Nephron progenitor cell (in vitro differentiated cells): ENCODE results near the gene LCT.

Experiments used
- DNase-seq: peaks from one replicate; pipeline ENCODE4 v3.0.0; 2021
- H3K27ac Mint-ChIP-seq: 2 replicates; pipeline ENCODE4 v1.8.0; 2021; ENCODE audit warnings: mild to moderate bottlenecking, moderate library complexity, mixed read lengths
- H3K27me3 Mint-ChIP-seq: 2 replicates; pipeline ENCODE4 v1.8.0; 2021; ENCODE audit warnings: mild to moderate bottlenecking, low read depth, mixed read lengths; ENCODE audit not compliant: poor library complexity
- H3K36me3 Mint-ChIP-seq: 2 replicates; pipeline ENCODE4 v1.8.0; 2021; ENCODE audit warnings: low read depth, mixed read lengths
- H3K4me1 Mint-ChIP-seq: 2 replicates; pipeline ENCODE4 v1.8.0; 2021; ENCODE audit warnings: mixed read lengths
- H3K4me3 Mint-ChIP-seq: 2 replicates; pipeline ENCODE4 v1.8.0; 2021; ENCODE audit warnings: mild to moderate bottlenecking, moderate library complexity, mixed read lengths
- H3K9me3 Mint-ChIP-seq: 2 replicates; pipeline ENCODE4 v1.8.0; 2021; ENCODE audit warnings: mild to moderate bottlenecking, moderate library complexity, mixed read lengths
- TF ChIP-seq, protein P1 (sequence below): fragments of 200-600 bp; sonication (generic); IDR thresholded peaks from 2 replicates; pipeline ENCODE4 v1.5.0; 2021; ENCODE audit warnings: antibody characterized with exemption

LCT gene

DNA sequence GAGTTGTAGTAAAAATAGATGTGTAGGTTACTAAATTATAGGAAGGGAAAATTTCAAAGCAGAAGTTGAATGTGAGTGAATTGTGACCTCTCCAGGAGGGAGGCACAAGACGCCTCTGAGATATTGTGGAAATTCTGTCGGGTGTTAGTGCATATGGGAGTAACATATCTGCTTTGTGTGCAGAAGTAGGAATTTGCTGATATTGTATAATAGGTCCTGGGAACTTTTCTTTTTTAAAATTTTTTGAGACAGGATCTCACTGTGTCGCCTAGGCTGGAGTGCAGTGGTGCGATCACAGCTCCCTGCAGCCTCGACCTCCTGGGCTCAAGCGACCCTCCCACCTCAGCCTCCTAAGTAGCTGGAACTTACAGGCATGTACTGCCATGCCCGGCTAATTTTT is 60.6 kb downstream of the LCT start:
- no peak for DNase-seq
- Mint-ChIP-seq H3K4me3 (no peak overlapping the region), H3K9me3 (no peaks in the 10 kb centered on the region), H3K27me3 (no peaks in the 10 kb centered on the region), H3K4me1 (no peaks in the 10 kb centered on the region), H3K27ac (no peak overlapping the region), H3K36me3 (peaks cover 88% of the 10 kb centered on the region)
- TF ChIP-seq, protein P1, sequence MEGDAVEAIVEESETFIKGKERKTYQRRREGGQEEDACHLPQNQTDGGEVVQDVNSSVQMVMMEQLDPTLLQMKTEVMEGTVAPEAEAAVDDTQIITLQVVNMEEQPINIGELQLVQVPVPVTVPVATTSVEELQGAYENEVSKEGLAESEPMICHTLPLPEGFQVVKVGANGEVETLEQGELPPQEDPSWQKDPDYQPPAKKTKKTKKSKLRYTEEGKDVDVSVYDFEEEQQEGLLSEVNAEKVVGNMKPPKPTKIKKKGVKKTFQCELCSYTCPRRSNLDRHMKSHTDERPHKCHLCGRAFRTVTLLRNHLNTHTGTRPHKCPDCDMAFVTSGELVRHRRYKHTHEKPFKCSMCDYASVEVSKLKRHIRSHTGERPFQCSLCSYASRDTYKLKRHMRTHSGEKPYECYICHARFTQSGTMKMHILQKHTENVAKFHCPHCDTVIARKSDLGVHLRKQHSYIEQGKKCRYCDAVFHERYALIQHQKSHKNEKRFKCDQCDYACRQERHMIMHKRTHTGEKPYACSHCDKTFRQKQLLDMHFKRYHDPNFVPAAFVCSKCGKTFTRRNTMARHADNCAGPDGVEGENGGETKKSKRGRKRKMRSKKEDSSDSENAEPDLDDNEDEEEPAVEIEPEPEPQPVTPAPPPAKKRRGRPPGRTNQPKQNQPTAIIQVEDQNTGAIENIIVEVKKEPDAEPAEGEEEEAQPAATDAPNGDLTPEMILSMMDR: no peak

DNA sequence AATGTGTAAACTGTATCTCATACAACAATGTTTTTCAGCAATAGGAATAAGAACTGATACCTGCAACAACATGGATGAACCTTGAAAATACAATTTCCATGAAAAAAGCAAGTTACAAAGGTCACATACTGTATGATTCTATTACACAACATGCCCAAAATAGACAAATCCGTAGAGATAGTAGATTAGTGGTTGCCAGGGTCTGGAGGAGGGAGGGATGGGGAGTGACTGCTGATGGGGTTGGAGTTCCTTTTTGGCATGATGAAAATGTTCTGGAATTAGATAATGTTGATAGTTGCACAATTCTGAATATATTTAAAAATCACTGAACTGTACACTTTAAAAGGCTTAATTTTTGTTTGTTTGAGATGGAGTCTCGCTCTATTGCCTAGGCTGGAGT is 61.6 kb downstream of the LCT start:
- Mint-ChIP-seq H3K4me1 (no peaks in the 10 kb centered on the region), H3K4me3 (no peak overlapping the region), H3K36me3 (peaks cover 91% of the 10 kb centered on the region), H3K27me3 (no peaks in the 10 kb centered on the region), H3K9me3 (no peaks in the 10 kb centered on the region), H3K27ac (no peak overlapping the region)
- DNase-seq: no peak
- TF ChIP-seq, protein P1: no peak

DNA sequence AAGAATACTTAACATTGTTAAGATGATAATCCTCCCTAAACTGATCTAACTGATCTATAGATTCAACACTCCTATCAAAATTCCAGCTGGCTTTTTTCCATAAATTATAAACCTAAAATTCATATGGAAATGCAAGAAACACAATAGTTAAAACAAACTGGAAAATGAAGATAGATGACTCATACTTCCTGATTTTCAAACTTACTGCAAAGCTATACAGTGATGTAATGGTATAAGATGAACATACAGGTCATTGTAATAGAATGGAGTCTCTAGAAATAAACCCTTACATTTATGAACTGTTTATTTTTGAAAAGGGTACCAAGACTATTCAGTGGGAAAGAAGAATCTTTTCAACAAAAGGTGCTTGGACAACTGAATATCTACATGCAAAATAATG is 63.1 kb downstream of the LCT start:
- Mint-ChIP-seq H3K36me3 (peaks cover 94% of the 10 kb centered on the region), H3K27me3 (no peaks in the 10 kb centered on the region), H3K9me3 (no peaks in the 10 kb centered on the region), H3K27ac (no peak overlapping the region), H3K4me1 (no peaks in the 10 kb centered on the region), H3K4me3 (no peak overlapping the region)
- TF ChIP-seq, protein P1: no peak
- DNase-seq: no peak

DNA sequence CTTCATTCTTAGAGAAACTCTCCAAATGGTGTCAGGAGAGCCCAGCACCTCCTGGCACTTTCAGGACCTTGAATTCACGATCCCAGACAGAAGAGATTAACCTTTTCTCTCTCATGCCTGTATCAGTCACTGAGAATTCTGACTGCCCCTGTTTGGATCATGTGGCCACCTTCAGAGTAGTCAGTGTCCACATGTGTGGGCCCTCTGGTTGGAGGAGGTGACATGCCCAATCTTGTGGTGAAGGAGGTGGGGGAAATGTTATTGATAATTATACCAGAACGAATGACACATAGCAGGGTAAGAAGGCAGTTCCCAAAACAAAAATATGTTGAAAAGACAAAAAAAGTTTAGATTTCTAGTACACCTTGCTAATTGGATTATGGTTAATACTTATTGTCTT is 63.7 kb downstream of the LCT start:
- Mint-ChIP-seq H3K9me3 (no peaks in the 10 kb centered on the region), H3K4me3 (no peak overlapping the region), H3K36me3 (peaks cover 96% of the 10 kb centered on the region), H3K4me1 (no peaks in the 10 kb centered on the region), H3K27ac (no peak overlapping the region), H3K27me3 (no peaks in the 10 kb centered on the region)
- TF ChIP-seq, protein P1: no peak
- DNase-seq: no peak

DNA sequence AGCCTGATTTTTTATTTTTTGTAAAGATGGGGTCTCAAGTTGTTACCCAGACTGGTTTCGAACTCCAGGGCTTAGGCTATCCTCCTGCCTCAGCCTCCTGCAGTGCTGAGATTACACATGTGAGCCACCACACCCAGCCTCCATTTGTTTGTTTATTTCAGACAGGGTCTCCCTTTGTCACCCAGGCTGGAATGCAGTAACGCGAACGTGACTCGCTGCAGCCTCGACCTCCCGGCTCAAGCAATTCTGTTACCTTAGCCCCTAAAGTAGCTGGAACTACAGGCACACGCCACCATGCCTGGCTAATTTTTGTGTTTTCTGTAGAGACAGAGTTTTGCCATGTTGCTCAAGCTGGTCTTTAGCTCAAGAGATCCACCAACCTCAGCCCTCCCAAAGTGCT is 68.1 kb downstream of the LCT start:
- Mint-ChIP-seq H3K4me3 (no peak overlapping the region), H3K36me3 (peaks cover 94% of the 10 kb centered on the region), H3K4me1 (no peaks in the 10 kb centered on the region), H3K27ac (peak overlapping the region; percentile 61), H3K27me3 (no peaks in the 10 kb centered on the region), H3K9me3 (no peaks in the 10 kb centered on the region)
- no peak for DNase-seq
- TF ChIP-seq, protein P1: no peak

DNA sequence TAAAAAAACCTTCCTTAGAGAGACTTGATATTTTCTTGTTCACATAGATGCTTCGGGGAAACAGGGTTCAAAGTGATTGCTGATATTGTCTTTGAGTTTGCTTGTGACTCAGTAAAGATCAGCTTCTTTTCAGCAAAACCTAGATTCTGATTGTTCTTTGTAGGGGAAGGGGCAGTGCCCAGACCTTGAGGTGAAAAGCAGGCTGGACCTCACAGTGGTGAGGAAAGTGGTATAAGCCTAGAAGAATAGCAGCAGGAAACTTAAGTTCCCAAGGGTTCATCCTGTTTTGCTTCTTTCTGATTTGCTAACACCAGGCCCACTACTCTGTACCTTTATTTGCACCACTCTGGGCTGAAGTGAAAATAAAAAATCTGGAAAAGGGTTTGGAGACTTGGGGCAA is 74.5 kb downstream of the LCT start:
- Mint-ChIP-seq H3K4me3 (no peak overlapping the region), H3K27ac (no peak overlapping the region), H3K36me3 (peaks cover 84% of the 10 kb centered on the region), H3K4me1 (no peaks in the 10 kb centered on the region), H3K27me3 (no peaks in the 10 kb centered on the region), H3K9me3 (peaks cover under 1% of the 10 kb centered on the region)
- no peak for DNase-seq
- TF ChIP-seq, protein P1: no peak
